Activated naive CD8-positive, alpha-beta T cell treated with anti-CD3 and anti-CD28 coated beads, Interleukin-2, amount 10 ng/mL, durations not matched to agents 7 days and 5 days (primary cell): Measurements from ENCODE around the gene NOP56. TPM values are rescaled to one million over a fixed set of nuclear protein-coding genes. Genes with fewer than 3 reads are reported as not detected.

Source experiments
- ATAC-seq: fragments of 150-1000 bp; cut with Tn5 transposase; one replicate; pipeline ENCODE4 v1.10.0; 2021; ENCODE audit warnings: low read depth, moderate library complexity
- POLR2A ChIA-PET: fragments of 350-600 bp; sonication (Branson Sonifier 250); formaldehyde crosslinking; loops from one replicate; lab custom pipeline; 2021; ENCODE audit warnings: antibody characterized with exemption; lab: Charles Lee
- DNase-seq: peaks from one replicate; pipeline ENCODE4 v3.0.0; 2021
- H3K27ac Mint-ChIP-seq: one replicate; pipeline ENCODE4 v1.8.0; 2022; ENCODE audit warnings: mild to moderate bottlenecking, mixed read lengths
- H3K27me3 Mint-ChIP-seq: one replicate; pipeline ENCODE4 v1.8.0; 2022; ENCODE audit warnings: mild to moderate bottlenecking, moderate library complexity, mixed read lengths
- H3K36me3 Mint-ChIP-seq: one replicate; pipeline ENCODE4 v1.8.0; 2021; ENCODE audit warnings: mild to moderate bottlenecking, mixed read lengths
- H3K4me1 Mint-ChIP-seq: one replicate; pipeline ENCODE4 v1.8.0; 2021; ENCODE audit warnings: mixed read lengths
- H3K4me3 Mint-ChIP-seq: one replicate; pipeline ENCODE4 v1.8.0; 2022; ENCODE audit warnings: mild to moderate bottlenecking, moderate library complexity, mixed read lengths
- H3K9me3 Mint-ChIP-seq: one replicate; pipeline ENCODE4 v1.8.0; 2021; ENCODE audit warnings: mixed read lengths
- microRNA-seq: library from miRNA; unstranded; fragments of <30 nt; microRNA quantifications from one replicate; pipeline ENCODE4 v1.2.0, GENCODE V29; 2022
- total RNA-seq, 2 experiments: library from RNA; stranded (reverse); gene quantifications; one replicate each; pipeline ENCODE4 v1.2.3, GENCODE V29; 2021

The NOP56 gene
- total RNA-seq, 2 experiments from 2014 or later: 322 to 330 TPM

DNA sequence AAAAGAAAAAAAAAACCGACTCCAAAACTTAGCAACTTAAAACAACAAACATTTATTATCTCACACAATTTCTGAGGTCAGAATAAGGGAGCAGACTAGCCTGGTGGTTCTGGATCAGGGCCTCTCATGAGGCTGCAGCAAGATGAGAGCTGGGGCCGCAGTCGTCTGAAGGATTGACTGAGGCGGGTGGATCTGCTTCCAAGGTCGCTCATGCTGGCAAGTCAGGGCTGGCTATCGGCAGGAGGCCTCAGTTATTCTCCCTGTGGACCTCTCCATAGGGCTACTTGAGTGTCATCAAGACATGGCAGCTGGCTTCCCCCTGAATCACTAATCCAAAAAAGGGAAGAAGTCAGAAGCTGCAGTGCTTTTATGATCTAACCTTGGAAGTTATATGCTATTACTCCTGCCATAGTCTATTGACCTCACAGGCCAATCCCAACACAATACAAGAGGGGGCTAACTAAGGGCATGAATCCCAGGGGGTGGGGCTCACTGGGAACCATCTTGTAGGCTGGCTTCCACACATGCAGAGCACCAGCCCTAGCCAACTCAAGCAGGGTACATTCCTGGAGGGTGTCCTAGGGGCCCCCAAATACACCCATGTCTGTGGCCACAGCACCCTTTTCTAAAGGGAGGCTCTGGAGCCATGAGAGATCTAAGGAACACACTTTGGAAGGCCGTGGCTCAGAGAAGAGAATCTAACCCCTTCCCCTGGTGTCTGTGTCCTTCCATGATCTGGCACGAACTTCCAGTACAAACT is 51.5 kb downstream of the NOP56 start:
- no peak for ATAC-seq
- peaks cover 9% of the 10 kb centered on the region for H3K27me3 Mint-ChIP-seq
- POLR2A ChIA-PET: no interaction called here
- DNase-seq: no peak
- no peaks in the 10 kb centered on the region for H3K9me3 Mint-ChIP-seq
- H3K4me3 Mint-ChIP-seq: no peak overlapping the region
- H3K4me1 Mint-ChIP-seq: peaks cover 8% of the 10 kb centered on the region
- no peaks in the 10 kb centered on the region for H3K36me3 Mint-ChIP-seq
- no peak overlapping the region for H3K27ac Mint-ChIP-seq

DNA sequence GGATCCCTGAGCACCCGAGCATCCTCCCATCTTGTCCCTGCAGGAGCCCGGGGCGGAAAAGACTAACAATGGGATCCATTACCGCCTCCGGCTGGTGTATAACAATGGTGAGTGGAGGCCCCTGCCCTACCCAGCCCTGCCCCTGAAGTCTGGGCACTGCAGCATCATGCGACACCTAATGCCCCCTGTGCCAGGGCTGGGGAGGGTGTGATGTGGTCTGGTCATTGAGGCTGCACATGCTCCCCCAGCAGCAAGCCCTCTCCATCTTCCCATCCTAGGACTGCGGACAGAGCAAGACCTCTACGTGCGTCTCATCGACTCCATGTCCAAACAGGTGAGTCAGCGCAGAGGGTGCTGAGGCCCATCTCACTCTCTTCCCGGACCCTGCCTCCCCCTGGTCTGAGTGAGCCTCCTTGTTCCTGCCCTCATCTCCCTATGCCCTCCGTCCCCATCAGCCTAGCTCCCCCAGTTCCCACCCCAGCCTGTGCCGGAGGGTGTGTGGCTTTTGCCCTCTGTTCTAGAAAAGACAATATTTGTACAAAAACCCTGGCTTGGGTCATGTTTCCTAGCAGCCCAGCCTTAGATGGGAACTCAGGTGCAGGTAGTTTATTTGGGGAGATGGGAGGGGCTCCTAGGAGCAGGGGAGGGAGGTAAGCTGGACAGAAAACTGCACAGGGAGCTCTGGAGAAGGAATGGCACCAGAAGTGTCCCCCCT is 53.7 kb downstream of the NOP56 start:
- H3K27ac Mint-ChIP-seq: no peak overlapping the region
- ATAC-seq (no peak), DNase-seq (no peak)
- peaks cover 8% of the 10 kb centered on the region for H3K4me1 Mint-ChIP-seq
- no peaks in the 10 kb centered on the region for H3K36me3 Mint-ChIP-seq
- no peak overlapping the region for H3K4me3 Mint-ChIP-seq
- no peaks in the 10 kb centered on the region for H3K27me3 Mint-ChIP-seq
- H3K9me3 Mint-ChIP-seq: no peaks in the 10 kb centered on the region
- POLR2A ChIA-PET: interaction anchor here (1.2 to 1.3 kb wide), 2 partner anchors 13 to 18 kb away, joined by 3 to 4 read pairs; partner anchors contain the start of gene EBF4

DNA sequence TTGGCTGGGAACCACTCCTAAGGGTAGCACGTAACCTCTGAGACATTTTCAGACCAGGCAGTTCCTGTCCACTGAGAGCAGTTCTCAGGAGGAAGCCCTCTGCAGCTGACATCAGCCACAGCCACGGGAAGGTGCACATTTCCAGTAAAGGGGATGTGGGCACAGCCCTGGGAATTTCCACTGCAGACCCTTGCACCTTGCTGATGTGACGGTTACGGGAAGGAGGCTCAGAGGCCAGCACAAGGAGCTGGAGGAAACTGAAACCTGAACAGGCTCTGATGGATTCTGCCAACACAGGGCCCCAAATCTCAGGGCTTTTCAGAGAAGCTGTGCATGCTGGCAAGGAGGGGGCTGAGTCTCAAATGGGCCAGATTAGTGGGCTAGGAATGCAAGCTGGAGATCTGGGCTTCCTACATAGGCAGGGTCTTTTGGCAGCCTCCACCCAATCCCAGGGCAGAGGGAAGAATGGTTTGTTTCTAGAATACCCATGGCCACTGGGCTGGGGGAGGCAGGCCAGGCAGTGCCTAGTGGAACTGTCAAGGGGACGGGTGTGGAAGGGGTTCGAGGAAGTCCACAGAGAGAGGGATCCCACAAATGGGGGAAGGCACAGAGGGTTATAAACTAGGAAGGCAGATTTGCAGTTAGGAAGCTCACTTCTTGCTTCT is 54.4 kb downstream of the NOP56 start:
- Mint-ChIP-seq H3K4me1 (peaks cover 8% of the 10 kb centered on the region), H3K4me3 (peak overlapping the region; percentile 0)
- POLR2A ChIA-PET: interaction anchor here (1.2 to 1.3 kb wide), 2 partner anchors 14 to 18 kb away, joined by 3 to 4 read pairs; partner anchors contain the start of gene EBF4

GRCh38 chr20:2707353-2708072 is 55.1 kb downstream of the NOP56 start:
- H3K4me3 Mint-ChIP-seq: no peak overlapping the region
- ATAC-seq (no peak), DNase-seq (no peak)
- H3K27ac Mint-ChIP-seq: peak overlapping the region; percentile 32
- no peaks in the 10 kb centered on the region for H3K36me3 Mint-ChIP-seq
- H3K27me3 Mint-ChIP-seq: no peaks in the 10 kb centered on the region
- H3K4me1 Mint-ChIP-seq: peaks cover 8% of the 10 kb centered on the region
- POLR2A ChIA-PET: interaction anchor here (1.0 to 1.3 kb wide), 2 partner anchors 19 to 46 kb away, joined by 3 to 4 read pairs; no protein-coding TSS in a partner anchor
- H3K9me3 Mint-ChIP-seq: no peaks in the 10 kb centered on the region

More for the DNA sequence above, 54.4 kb downstream of the NOP56 start:
- no peak for DNase-seq
- Mint-ChIP-seq H3K27me3 (no peaks in the 10 kb centered on the region), H3K36me3 (no peaks in the 10 kb centered on the region), H3K9me3 (no peaks in the 10 kb centered on the region), H3K27ac (peak overlapping the region; percentile 32)
- peak; percentile 52 for ATAC-seq

Small RNAs within 50 kb of the gene (microRNA-seq; reads per million reads assigned to microRNA genes)
- 30.2 reads per million, percentile 37 among the genes with 10 or more reads in this experiment for gene MIR1292

Other genes with a start within 250 kb of the NOP56 start
- gene SNRPB, start 181.8 kb upstream of the NOP56 start, total RNA-seq: 100 to 1,000 TPM; 232 to 235 TPM
- 10 to 100 TPM; 10.4 to 12.0 TPM for gene ZNF343, start 143.7 kb upstream of the NOP56 start, total RNA-seq
- gene TMC2, start 116.1 kb upstream of the NOP56 start, total RNA-seq: not detected
- 10 to 100 TPM; 95.8 to 96.7 TPM for gene IDH3B, start 11.6 kb downstream of the NOP56 start, total RNA-seq
- gene EBF4, start 40.1 kb downstream of the NOP56 start, total RNA-seq: 1 to 10 TPM in 1 of 2 experiments, under 1 TPM in 1; 0.99 to 2.4 TPM
- under 1 TPM; 0.25 to 0.31 TPM for gene CPXM1, start 148.0 kb downstream of the NOP56 start, total RNA-seq
- not detected for gene C20orf141, start 162.4 kb downstream of the NOP56 start, total RNA-seq
- gene TMEM239, start 163.7 kb downstream of the NOP56 start, total RNA-seq: not detected
- 10 to 100 TPM; 39.9 to 43.3 TPM for gene PCED1A, start 188.0 kb downstream of the NOP56 start, total RNA-seq
- 10 to 100 TPM; 54.6 to 56.7 TPM for gene VPS16, start 188.1 kb downstream of the NOP56 start, total RNA-seq
- gene PTPRA, start 220.8 kb downstream of the NOP56 start, total RNA-seq: 10 to 100 TPM; 68.1 to 68.8 TPM